CD14-positive monocyte (primary cell): ENCODE data around the gene ROR1. TPM values are rescaled to one million over a fixed set of nuclear protein-coding genes. Genes with fewer than 3 reads are reported as not detected.

Source experiments
- DNase-seq, 3 donors: peaks; one replicate each; pipeline ENCODE4 v3.0.0-alpha.2; 2011 to 2022
- H2AFZ ChIP-seq: 2 replicates; pipeline ENCODE4 v1.6.0; 2012; ENCODE audit warnings: mild to moderate bottlenecking, low read depth, low read length, inconsistent platforms; ENCODE audit not compliant: insufficient read depth, poor library complexity, severe bottlenecking
- H3K27ac ChIP-seq, 2 donors: 1 replicate in 1 of 2; 2 replicates in 1 of 2; pipeline ENCODE4 v1.5.1; 2012 to 2013; ENCODE audit warnings: low read length in 2 of 2, control low read depth in 1 of 2, inconsistent platforms in 1 of 2, low read depth in 1 of 2, mild to moderate bottlenecking in 1 of 2
- H3K27me3 ChIP-seq, 2 donors: one replicate each; pipeline versions ENCODE4 v1.6.0 to v1.6.1; 2011 to 2013; ENCODE audit warnings: low read length in 2 of 2; ENCODE audit not compliant: control insufficient read depth in 2 of 2, insufficient read depth in 2 of 2
- H3K36me3 ChIP-seq, 2 donors: replicated peaks in 1 of 2; 1 replicate in 1 of 2; 2 replicates in 1 of 2; pipeline versions ENCODE4 v1.5.1 to v1.6.1; 2012 to 2013; ENCODE audit warnings: low read length in 2 of 2, control low read depth in 1 of 2, inconsistent platforms in 1 of 2, mild to moderate bottlenecking in 1 of 2; ENCODE audit not compliant: insufficient read depth in 2 of 2, control insufficient read depth in 1 of 2
- H3K4me1 ChIP-seq, 2 donors: 1 replicate in 1 of 2; 2 replicates in 1 of 2; pipeline versions ENCODE4 v1.5.1 to v1.6.1; 2012 to 2013; ENCODE audit warnings: low read length in 2 of 2, control low read depth in 1 of 2, inconsistent platforms in 1 of 2, mild to moderate bottlenecking in 1 of 2, moderate library complexity in 1 of 2; ENCODE audit not compliant: insufficient read depth in 2 of 2, control insufficient read depth in 1 of 2
- H3K4me2 ChIP-seq: replicated peaks from 2 replicates; pipeline ENCODE3; 2012; ENCODE audit warnings: low read length, moderate library complexity, mild to moderate bottlenecking; ENCODE audit not compliant: poor library complexity, severe bottlenecking; ENCODE audit errors: extremely low read depth
- H3K4me3 ChIP-seq, 3 experiments: fragments of 200-600 bp in 1 of 3; sonication (generic) in 1 of 3; replicated peaks in 1 of 3; 1 replicate in 2 of 3; 2 replicates in 1 of 3; pipeline ENCODE4 v1.5.1; 2011 to 2013; ENCODE audit warnings: low read length in 3 of 3, mild to moderate bottlenecking in 3 of 3, control low read depth in 2 of 3, low read depth in 2 of 3, inconsistent platforms in 1 of 3, moderate library complexity in 1 of 3
- H3K79me2 ChIP-seq: 2 replicates; pipeline ENCODE4 v1.6.0; 2012; ENCODE audit warnings: mild to moderate bottlenecking, control low read depth, inconsistent platforms, low read length, moderate library complexity; ENCODE audit not compliant: insufficient read depth
- H3K9ac ChIP-seq: 2 replicates; pipeline ENCODE4 v1.6.0; 2017; ENCODE audit warnings: low read length, mild to moderate bottlenecking; ENCODE audit not compliant: insufficient read depth, poor library complexity, severe bottlenecking
- H3K9me3 ChIP-seq, 2 donors: replicated peaks in 1 of 2; 1 replicate in 1 of 2; 2 replicates in 1 of 2; pipeline versions ENCODE4 v1.5.1 to v1.6.1; 2012 to 2013; ENCODE audit warnings: low read length in 2 of 2, control low read depth in 1 of 2; ENCODE audit not compliant: control insufficient read depth in 1 of 2, insufficient read depth in 1 of 2
- H4K20me1 ChIP-seq: 2 replicates; pipeline ENCODE4 v1.6.0; 2012; ENCODE audit warnings: mild to moderate bottlenecking, low read length, control low read depth, moderate library complexity; ENCODE audit not compliant: insufficient read depth
- H3K27ac Mint-ChIP-seq, 7 donors: one replicate each; pipeline ENCODE4 v1.8.0; 2020; ENCODE audit warnings: mild to moderate bottlenecking in 7 of 7, mixed read lengths in 7 of 7, moderate library complexity in 6 of 7, inconsistent platforms in 2 of 7
- H3K27me3 Mint-ChIP-seq, 3 donors: one replicate each; pipeline ENCODE4 v1.8.0; 2021 to 2022; ENCODE audit warnings: low read depth in 3 of 3, mild to moderate bottlenecking in 3 of 3, mixed read lengths in 3 of 3, moderate library complexity in 3 of 3, inconsistent platforms in 1 of 3
- H3K36me3 Mint-ChIP-seq, 2 donors: one replicate each; pipeline ENCODE4 v1.8.0; 2020; ENCODE audit warnings: mixed read lengths in 2 of 2, inconsistent platforms in 1 of 2, mild to moderate bottlenecking in 1 of 2
- H3K4me1 Mint-ChIP-seq: one replicate; pipeline ENCODE4 v1.8.0; 2020; ENCODE audit warnings: mild to moderate bottlenecking, mixed read lengths
- H3K4me3 Mint-ChIP-seq, 2 donors: one replicate each; pipeline ENCODE4 v1.8.0; 2020; ENCODE audit warnings: mild to moderate bottlenecking in 2 of 2, mixed read lengths in 2 of 2, moderate library complexity in 1 of 2
- H3K9me3 Mint-ChIP-seq, 7 donors: one replicate each; pipeline ENCODE4 v1.8.0; 2020 to 2022; ENCODE audit warnings: mixed read lengths in 7 of 7, mild to moderate bottlenecking in 6 of 7, moderate library complexity in 6 of 7, inconsistent platforms in 2 of 7
- CTCF ChIP-seq: fragments of 200-600 bp; IDR thresholded peaks from one replicate; pipeline ENCODE4 v1.8.0; 2022; ENCODE audit warnings: antibody characterized with exemption, mild to moderate bottlenecking
- WGBS: methylation state at CpG from one replicate; pipeline ENCODE4 v1.1.5; 2013; ENCODE audit warnings: missing lambda C conversion rate; ENCODE audit not compliant: insufficient coverage; 5-methylcytosine and 5-hydroxymethylcytosine counted together
- intact Hi-C, 2 donors: fragments of 100-400 bp; cut with micrococcal nuclease; formaldehyde crosslinking; loops; one replicate each; pipeline versions ENCODE4 v1.15.0 to v1.15.1; 2023
- polyA plus RNA-seq, 3 donors: library from polyadenylated mRNA; depleted of rRNA in 1 of 3; unstranded in 2 of 3; stranded (reverse) in 1 of 3; fragments of 300-500 nt in 2 of 3; fragments of >200 nt in 1 of 3; fragmentation: Illumina TruSeq in 2 of 3; gene quantifications; 1 replicate in 2 of 3; 2 replicates in 1 of 3; pipeline ENCODE4 v1.2.3, GENCODE V29; 2012 to 2021

Gene ROR1
- polyA plus RNA-seq, 3 donors: not detected

- intact Hi-C loops: no loop called here
- Histone ChIP-seq H4K20me1 (no peaks in the 10 kb centered on the region), H3K36me3 (no peaks in the 10 kb centered on the region), H3K79me2 (no peaks in the 10 kb centered on the region), H3K9me3 (no peaks in the 10 kb centered on the region), H3K4me2 (no peak overlapping the region), H3K4me3 (no peak overlapping the region), H3K27me3 (no peaks in the 10 kb centered on the region), H3K4me1 (peaks cover 0 to 4% of the 10 kb centered on the region in 2 donors), H2AFZ (no peak overlapping the region), H3K9ac (no peak overlapping the region), H3K27ac (no peak overlapping the region)
- Mint-ChIP-seq H3K27me3 (peaks cover 2 to 5% (median 2%) of the 10 kb centered on the region in 3 donors), H3K27ac (no peak overlapping the region), H3K4me3 (no peak overlapping the region), H3K36me3 (no peaks in the 10 kb centered on the region), H3K9me3 (peaks cover 0 to 8% (median 4%) of the 10 kb centered on the region in 7 donors), H3K4me1 (peaks cover 8% of the 10 kb centered on the region)
- no peak for DNase-seq
- WGBS: 17% methylated on average over 3 of the region's 5 CpGs
- TF ChIP-seq CTCF: no peak
These were observed 43.4 kb downstream of the ROR1 start for GRCh38 chr1:63817152-63817667.

GRCh38 chr1:63817700-63818099 is 43.9 kb downstream of the ROR1 start:
- Mint-ChIP-seq H3K27ac (no peak overlapping the region), H3K4me1 (peaks cover 8% of the 10 kb centered on the region), H3K4me3 (no peak overlapping the region), H3K27me3 (peaks cover 2 to 5% (median 2%) of the 10 kb centered on the region in 3 donors), H3K9me3 (peaks cover 0 to 8% (median 4%) of the 10 kb centered on the region in 7 donors), H3K36me3 (no peaks in the 10 kb centered on the region)
- Histone ChIP-seq H2AFZ (no peak overlapping the region), H3K4me3 (no peak overlapping the region), H3K4me1 (peaks cover 0 to 4% of the 10 kb centered on the region in 2 donors), H3K4me2 (no peak overlapping the region), H3K79me2 (no peaks in the 10 kb centered on the region), H3K27me3 (no peaks in the 10 kb centered on the region), H3K9ac (no peak overlapping the region), H3K36me3 (no peaks in the 10 kb centered on the region), H3K9me3 (no peaks in the 10 kb centered on the region), H4K20me1 (no peaks in the 10 kb centered on the region), H3K27ac (no peak overlapping the region)
- no peak for TF ChIP-seq CTCF
- WGBS: 93% methylated on average over 3 of the region's 6 CpGs
- intact Hi-C loops: no loop called here
- DNase-seq: no peak
